Upper lobe of left lung (tissue), 4 donors: ENCODE measurements around the gene GPR75.

ENCODE experiments used
- POLR2A ChIP-seq, 4 donors: fragments of 450-650 bp; IDR thresholded peaks; one replicate each; pipeline ENCODE4 v1.5.1; 2016 to 2017; ENCODE audit warnings: antibody characterized with exemption in 4 of 4, mild to moderate bottlenecking in 2 of 4
- POLR2AphosphoS5 ChIP-seq, 2 donors: sonication (generic); formaldehyde crosslinking; IDR thresholded peaks; one replicate each; pipeline ENCODE4 v1.5.1; 2017; ENCODE audit warnings: antibody characterized with exemption in 2 of 2
- TF ChIP-seq, protein P1 (sequence below), 6 experiments: fragments of 450-650 bp in 4 of 6; fragments of 200-600 bp in 2 of 6; sonication (generic) in 2 of 6; IDR thresholded peaks; one replicate each; pipeline ENCODE4 v1.5.1; 2016 to 2019; ENCODE audit warnings: antibody characterized with exemption in 6 of 6

DNA sequence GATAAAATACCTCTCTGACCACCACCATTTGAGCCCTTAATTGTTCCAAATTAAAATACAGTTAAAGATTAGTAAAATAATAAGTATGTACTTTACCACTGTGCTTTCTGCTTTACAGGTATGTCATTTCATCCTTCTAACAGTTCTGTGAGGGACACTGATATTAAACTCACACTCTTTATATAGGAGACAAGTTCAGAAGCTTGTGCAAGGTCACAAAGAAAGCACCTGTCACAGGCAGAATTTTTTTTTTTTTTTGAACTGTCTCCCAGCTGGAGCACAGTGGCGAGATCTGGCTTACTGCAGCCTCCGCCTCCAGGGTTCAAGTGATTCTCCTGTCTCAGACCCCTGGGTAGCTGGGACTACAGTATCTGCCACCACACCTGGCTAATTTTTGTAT, 21.6 kb upstream of the GPR75 start:
- no peak for TF ChIP-seq POLR2AphosphoS5 (IDR thresholded peaks at IDR 0.05)
- TF ChIP-seq POLR2A (IDR thresholded peaks at IDR 0.05) = no peak
- TF ChIP-seq, protein P1, sequence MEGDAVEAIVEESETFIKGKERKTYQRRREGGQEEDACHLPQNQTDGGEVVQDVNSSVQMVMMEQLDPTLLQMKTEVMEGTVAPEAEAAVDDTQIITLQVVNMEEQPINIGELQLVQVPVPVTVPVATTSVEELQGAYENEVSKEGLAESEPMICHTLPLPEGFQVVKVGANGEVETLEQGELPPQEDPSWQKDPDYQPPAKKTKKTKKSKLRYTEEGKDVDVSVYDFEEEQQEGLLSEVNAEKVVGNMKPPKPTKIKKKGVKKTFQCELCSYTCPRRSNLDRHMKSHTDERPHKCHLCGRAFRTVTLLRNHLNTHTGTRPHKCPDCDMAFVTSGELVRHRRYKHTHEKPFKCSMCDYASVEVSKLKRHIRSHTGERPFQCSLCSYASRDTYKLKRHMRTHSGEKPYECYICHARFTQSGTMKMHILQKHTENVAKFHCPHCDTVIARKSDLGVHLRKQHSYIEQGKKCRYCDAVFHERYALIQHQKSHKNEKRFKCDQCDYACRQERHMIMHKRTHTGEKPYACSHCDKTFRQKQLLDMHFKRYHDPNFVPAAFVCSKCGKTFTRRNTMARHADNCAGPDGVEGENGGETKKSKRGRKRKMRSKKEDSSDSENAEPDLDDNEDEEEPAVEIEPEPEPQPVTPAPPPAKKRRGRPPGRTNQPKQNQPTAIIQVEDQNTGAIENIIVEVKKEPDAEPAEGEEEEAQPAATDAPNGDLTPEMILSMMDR (IDR thresholded peaks at IDR 0.05) = no peak
